NCI-H1417 treated with DMSO at 0.1 percent for 48 hours (cell line): ENCODE data around the gene KCNQ1.

Experiments used
- DNase-seq: peaks from one replicate; lab custom pipeline; 2025; lab: John Stamatoyannopoulos, UW

The KCNQ1 gene

GRCh38 chr11:2554338-2555207 lies 109.8 kb downstream of the KCNQ1 start:
- no peak for DNase-seq

GRCh38 chr11:2555336-2555735 lies 110.5 kb downstream of the KCNQ1 start:
- DNase-seq, result no peak

GRCh38 chr11:2555891-2556290 lies 111.1 kb downstream of the KCNQ1 start:
- DNase-seq, result no peak

GRCh38 chr11:2557381-2557780 lies 112.6 kb downstream of the KCNQ1 start:
- DNase-seq, result no peak

GRCh38 chr11:2558397-2558796 lies 113.6 kb downstream of the KCNQ1 start:
- DNase-seq, result no peak

- DNase-seq, result no peak
Measured at GRCh38 chr11:2558861-2559526, 114.2 kb downstream of the KCNQ1 start.

- DNase-seq, result no peak
Measured at GRCh38 chr11:2559527-2560311, 114.9 kb downstream of the KCNQ1 start.

- DNase-seq, result no peak
Measured at GRCh38 chr11:2561696-2562581, 117.1 kb downstream of the KCNQ1 start.

- no peak for DNase-seq
Measured at GRCh38 chr11:2562890-2563212, 118.0 kb downstream of the KCNQ1 start.

- no peak for DNase-seq
Measured at GRCh38 chr11:2563213-2564007, 118.6 kb downstream of the KCNQ1 start.

- DNase-seq, result no peak
Measured at GRCh38 chr11:2564008-2564530, 119.3 kb downstream of the KCNQ1 start.

GRCh38 chr11:2564588-2565425 lies 120.0 kb downstream of the KCNQ1 start:
- no peak for DNase-seq

- DNase-seq, result no peak
Measured at GRCh38 chr11:2565447-2566222, 120.8 kb downstream of the KCNQ1 start.

- no peak for DNase-seq
Measured at GRCh38 chr11:2566223-2567025, 121.6 kb downstream of the KCNQ1 start.

GRCh38 chr11:2567026-2567671 lies 122.3 kb downstream of the KCNQ1 start:
- DNase-seq, result no peak

GRCh38 chr11:2569321-2569721 lies 124.5 kb downstream of the KCNQ1 start:
- no peak for DNase-seq

GRCh38 chr11:2569731-2570210 lies 125.0 kb downstream of the KCNQ1 start:
- DNase-seq, result no peak
